ENCODE results near the gene TNNI2. TPM values are rescaled to one million over a fixed set of nuclear protein-coding genes. Genes with fewer than 3 reads are reported as not detected.

TNNI2 gene
- total RNA-seq, 4 donors from 2014 or later, result not detected

GRCh38 chr11:1842149-1843097 is 3.6 kb downstream of the TNNI2 start:
- no peaks in the 10 kb centered on the region for H3K27me3 ChIP-seq
- DNase-seq (ENCODE audit: low spot score in 2 of 2), result no peak
- TF ChIP-seq POLR2A (IDR thresholded peaks at IDR 0.05), result no peak
- no peak for TF ChIP-seq EP300 (IDR thresholded peaks at IDR 0.05)
- no peak for TF ChIP-seq CTCF (IDR thresholded peaks at IDR 0.05)
- no peak overlapping the region for H3K4me3 ChIP-seq
- H3K9me3 ChIP-seq, result no peaks in the 10 kb centered on the region
- no peaks in the 10 kb centered on the region for H3K36me3 ChIP-seq
- H3K4me1 ChIP-seq, result peaks cover 0 to 33% (median 15%) of the 10 kb centered on the region in 4 donors
- H3K27ac ChIP-seq, result no peak overlapping the region
- WGBS, 2 donors, result 90% methylated on average over 11 to 21 of the region's 29 CpGs

GRCh38 chr11:1843098-1843473 is 4.3 kb downstream of the TNNI2 start:
- no peak overlapping the region for H3K27ac ChIP-seq
- H3K4me3 ChIP-seq, result no peak overlapping the region
- H3K27me3 ChIP-seq, result no peaks in the 10 kb centered on the region
- peaks cover 0 to 26% (median 10%) of the 10 kb centered on the region in 4 donors for H3K4me1 ChIP-seq
- TF ChIP-seq POLR2A (IDR thresholded peaks at IDR 0.05) (no peak), CTCF (IDR thresholded peaks at IDR 0.05) (no peak), EP300 (IDR thresholded peaks at IDR 0.05) (no peak)
- 77% methylated on average over 10 to 11 of the region's 11 CpGs for WGBS, 2 donors
- H3K9me3 ChIP-seq, result no peaks in the 10 kb centered on the region
- DNase-seq (ENCODE audit: low spot score in 2 of 2), result no peak
- H3K36me3 ChIP-seq, result no peaks in the 10 kb centered on the region

DNA sequence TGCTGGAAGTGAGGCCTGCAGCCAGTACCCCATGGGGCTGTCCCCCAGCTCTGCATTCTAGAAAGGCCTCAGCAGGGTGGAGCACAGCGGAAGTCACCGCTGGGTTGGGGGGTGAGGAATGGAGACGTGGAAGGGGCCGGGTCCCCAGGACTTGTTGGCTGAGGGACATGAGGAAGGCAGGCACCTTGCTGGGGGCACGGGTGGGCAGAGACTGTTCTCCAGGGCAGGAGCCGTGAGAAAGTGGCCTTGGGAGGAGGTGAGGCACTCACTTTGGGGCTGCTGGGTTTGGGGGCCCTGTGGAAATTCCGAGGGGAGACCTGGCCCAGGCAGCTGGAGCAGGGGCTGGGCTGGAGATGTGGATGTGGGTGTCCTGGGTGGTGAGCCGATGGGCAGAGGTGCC is 5.0 kb downstream of the TNNI2 start:
- DNase-seq (ENCODE audit: low spot score in 2 of 2), result no peak
- H3K9me3 ChIP-seq, result no peaks in the 10 kb centered on the region
- peak overlapping the region in 2 of 4 donors; percentile 19 to 41 for H3K27ac ChIP-seq
- H3K36me3 ChIP-seq, result no peaks in the 10 kb centered on the region
- no peaks in the 10 kb centered on the region for H3K27me3 ChIP-seq
- no peak for TF ChIP-seq CTCF (IDR thresholded peaks at IDR 0.05)
- no peak for TF ChIP-seq EP300 (IDR thresholded peaks at IDR 0.05)
- no peak for TF ChIP-seq POLR2A (IDR thresholded peaks at IDR 0.05)
- H3K4me3 ChIP-seq, result no peak overlapping the region
- H3K4me1 ChIP-seq, result peaks cover 0 to 26% (median 12%) of the 10 kb centered on the region in 4 donors
- 77 to 82% methylated on average over 8 of the region's 8 CpGs for WGBS, 2 donors

DNA sequence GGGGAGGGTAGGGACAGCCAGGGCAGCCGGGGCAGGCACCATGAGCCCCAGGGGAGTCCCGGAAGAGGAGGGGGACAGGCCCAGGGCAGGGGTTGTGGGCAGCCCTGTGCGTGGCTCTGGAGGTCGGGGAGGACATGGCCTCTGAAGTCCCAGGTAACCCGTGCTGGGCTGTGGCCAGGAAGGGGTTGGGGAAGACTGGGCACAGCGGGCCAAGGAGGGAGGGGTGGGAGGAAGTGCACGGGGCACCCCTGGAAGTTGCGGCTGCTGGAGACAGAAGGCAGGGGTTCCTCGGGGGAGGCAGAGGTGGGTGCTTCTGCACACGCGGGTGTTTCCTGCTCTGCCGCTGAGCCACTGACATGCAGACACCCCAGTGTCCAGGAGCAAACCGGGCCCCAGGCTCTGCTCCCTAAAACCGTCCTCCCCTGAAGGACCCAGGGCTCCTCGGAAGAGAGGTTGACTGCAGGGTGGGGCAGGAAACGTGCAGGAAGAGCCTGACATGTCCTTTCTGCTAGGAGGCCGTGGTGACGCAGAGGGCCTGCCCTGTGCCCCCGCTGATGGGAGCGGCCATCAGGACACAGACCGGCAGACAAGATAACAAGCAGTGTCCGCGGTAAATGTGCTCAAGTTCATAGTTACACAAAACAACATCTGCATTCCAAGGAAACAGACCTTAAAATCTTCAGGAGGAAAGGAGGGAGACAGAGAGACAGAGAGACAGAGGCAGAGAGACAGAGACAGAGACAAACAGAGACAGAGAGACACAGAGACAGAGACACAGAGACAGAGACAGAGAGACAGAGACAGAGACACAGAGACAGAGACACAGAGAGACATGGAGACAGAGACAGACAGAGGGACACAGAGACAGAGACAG is 5.7 kb downstream of the TNNI2 start:
- DNase-seq (ENCODE audit: low spot score in 2 of 2), result peak in 1 of 2 donors; percentile 38
- H3K27ac ChIP-seq, result peak overlapping the region in 2 of 4 donors; percentile 41 to 52
- no peaks in the 10 kb centered on the region for H3K9me3 ChIP-seq
- H3K36me3 ChIP-seq, result no peaks in the 10 kb centered on the region
- WGBS, 2 donors, result 29 to 39% methylated on average over 21 to 23 of the region's 23 CpGs
- TF ChIP-seq POLR2A (IDR thresholded peaks at IDR 0.05) (no peak), EP300 (IDR thresholded peaks at IDR 0.05) (no peak), CTCF (IDR thresholded peaks at IDR 0.05) (no peak)
- H3K27me3 ChIP-seq, result no peaks in the 10 kb centered on the region
- H3K4me1 ChIP-seq, result peaks cover 0 to 27% (median 11%) of the 10 kb centered on the region in 4 donors
- H3K4me3 ChIP-seq, result no peak overlapping the region
